Smooth muscle cell (in vitro differentiated cells): ENCODE measurements around the gene BCL2A1. TPM values are rescaled to one million over a fixed set of nuclear protein-coding genes. Genes with fewer than 3 reads are reported as not detected.
"Not testable (repeated sequence)": the region's sequence is repeated elsewhere in the genome, so short reads cannot be mapped to it uniquely, and the experiment has no call there.

Experiments
- DNase-seq: peaks from one replicate; lab custom pipeline; 2025; ENCODE audit not compliant: unreplicated experiment; lab: John Stamatoyannopoulos, UW
- H2AFZ ChIP-seq: fragments of 200-600 bp; sonication (generic); 2 replicates; pipeline ENCODE4 v1.6.0; 2016; ENCODE audit warnings: antibody characterized with exemption, low read depth, mild to moderate bottlenecking
- H3F3A ChIP-seq: fragments of 200-600 bp; sonication (generic); 2 replicates; pipeline ENCODE4 v1.6.0; 2017; ENCODE audit warnings: antibody characterized with exemption, low read depth
- H3K27ac ChIP-seq: fragments of 200-600 bp; sonication (generic); 2 replicates; pipeline ENCODE4 v1.5.1; 2016; ENCODE audit warnings: low read depth, mild to moderate bottlenecking
- H3K27me3 ChIP-seq: fragments of 200-600 bp; sonication (generic); 2 replicates; pipeline ENCODE4 v1.6.1; 2016; ENCODE audit warnings: low read depth, mild to moderate bottlenecking
- H3K36me3 ChIP-seq: fragments of 200-600 bp; sonication (generic); 2 replicates; pipeline ENCODE4 v1.5.1; 2016; ENCODE audit warnings: low read depth
- H3K4me1 ChIP-seq: fragments of 200-600 bp; sonication (generic); 2 replicates; pipeline ENCODE4 v1.5.1; 2016; ENCODE audit warnings: low read depth
- H3K4me2 ChIP-seq: fragments of 200-600 bp; sonication (generic); 2 replicates; pipeline ENCODE4 v1.6.0; 2016; ENCODE audit warnings: mild to moderate bottlenecking
- H3K4me3 ChIP-seq: fragments of 200-600 bp; sonication (generic); 2 replicates; pipeline ENCODE4 v1.5.1; 2016; ENCODE audit warnings: mild to moderate bottlenecking
- H3K79me2 ChIP-seq: fragments of 200-600 bp; sonication (generic); 2 replicates; pipeline ENCODE4 v1.6.0; 2016; ENCODE audit warnings: low read depth, mild to moderate bottlenecking
- H3K9ac ChIP-seq: fragments of 200-600 bp; sonication (generic); 2 replicates; pipeline ENCODE4 v1.6.0; 2016; ENCODE audit warnings: low read depth
- H3K9me3 ChIP-seq: fragments of 200-600 bp; sonication (generic); replicated peaks from 2 replicates; pipeline ENCODE4 v1.5.1; 2016; ENCODE audit warnings: low read depth
- H4K20me1 ChIP-seq: fragments of 200-600 bp; sonication (generic); 2 replicates; pipeline ENCODE4 v1.6.0; 2016; ENCODE audit warnings: low read depth
- CTCF ChIP-seq: fragments of 200-600 bp; sonication (generic); IDR thresholded peaks from 2 replicates; pipeline ENCODE4 v1.5.1; 2017; ENCODE audit warnings: borderline replicate concordance, mild to moderate bottlenecking, antibody characterized with exemption; ENCODE audit not compliant: insufficient read depth, poor library complexity, severe bottlenecking
- WGBS: methylation state at CpG from one replicate; pipeline ENCODE4 v1.1.7; 2016; ENCODE audit warnings: low lambda C conversion rate; 5-methylcytosine and 5-hydroxymethylcytosine counted together
- polyA plus RNA-seq: library from polyadenylated mRNA; unstranded; fragments of >200 nt; fragmentation: Nextera tagmentation; extraction: Ambion mirVana; gene quantifications from 2 replicates; pipeline ENCODE4 v1.2.1, GENCODE V29; 2016
- total RNA-seq: library from RNA; depleted of rRNA; stranded (reverse); fragments of >200 nt; gene quantifications from 2 replicates; pipeline ENCODE4 v1.2.3, GENCODE V29; 2014

Gene BCL2A1
- total and polyA plus RNA-seq, 2 experiments from 2014 or later, result 13.4 to 18.2 TPM

GRCh38 chr15:79964232-79964805 lies 6.7 kb downstream of the BCL2A1 start:
- no peak for TF ChIP-seq CTCF

GRCh38 chr15:79962921-79963320 lies 8.1 kb downstream of the BCL2A1 start:
- 98% methylated on average over 11 of the region's 11 CpGs for WGBS
- not testable (repeated sequence) for DNase-seq, H3K9me3 ChIP-seq

More at GRCh38 chr15:79964232-79964805, 6.7 kb downstream of the BCL2A1 start:
- DNase-seq, result no peak
- H3K27ac ChIP-seq, result no peak overlapping the region
- no peaks in the 10 kb centered on the region for H3K27me3 ChIP-seq
- no peaks in the 10 kb centered on the region for H3K4me1 ChIP-seq
- no peaks in the 10 kb centered on the region for H3K36me3 ChIP-seq
- H3K4me3 ChIP-seq, result no peak overlapping the region
- H3F3A ChIP-seq, result no peaks in the 10 kb centered on the region
- no peak overlapping the region for H3K9ac ChIP-seq
- H3K4me2 ChIP-seq, result no peak overlapping the region
- no peaks in the 10 kb centered on the region for H3K79me2 ChIP-seq
- no peak overlapping the region for H2AFZ ChIP-seq
- WGBS, result 93% methylated on average over 6 of the region's 6 CpGs
- no peaks in the 10 kb centered on the region for H4K20me1 ChIP-seq
- H3K9me3 ChIP-seq, result no peaks in the 10 kb centered on the region

GRCh38 chr15:79962178-79962577 lies 8.8 kb downstream of the BCL2A1 start:
- no peak overlapping the region for H3K27ac ChIP-seq
- 84% methylated on average over 6 of the region's 6 CpGs for WGBS
- no peak for TF ChIP-seq CTCF

More at GRCh38 chr15:79962921-79963320, 8.1 kb downstream of the BCL2A1 start:
- H3K4me2 ChIP-seq, H3K27ac ChIP-seq, H3K36me3 ChIP-seq, H3K79me2 ChIP-seq, H4K20me1 ChIP-seq, H3K4me3 ChIP-seq, H3K27me3 ChIP-seq, H2AFZ ChIP-seq, H3K9ac ChIP-seq, H3F3A ChIP-seq, H3K4me1 ChIP-seq: not testable (repeated sequence)

GRCh38 chr15:79960502-79961212 lies 10.3 kb downstream of the BCL2A1 start:
- Histone ChIP-seq H3K27ac (no peak overlapping the region), H3K27me3 (no peaks in the 10 kb centered on the region), H3K79me2 (no peaks in the 10 kb centered on the region), H3K4me1 (peaks cover 3% of the 10 kb centered on the region), H3K36me3 (no peaks in the 10 kb centered on the region), H3K9me3 (no peaks in the 10 kb centered on the region), H3K9ac (no peak overlapping the region), H3K4me2 (no peak overlapping the region), H4K20me1 (no peaks in the 10 kb centered on the region), H3K4me3 (no peak overlapping the region), H3F3A (no peaks in the 10 kb centered on the region), H2AFZ (no peak overlapping the region)
- no peak for TF ChIP-seq CTCF
- WGBS, result 88% methylated on average over 10 of the region's 10 CpGs
- DNase-seq, result no peak

More at GRCh38 chr15:79962178-79962577, 8.8 kb downstream of the BCL2A1 start:
- no peaks in the 10 kb centered on the region for H3K9me3 ChIP-seq
- no peak overlapping the region for H3K9ac ChIP-seq
- peaks cover 3% of the 10 kb centered on the region for H3K4me1 ChIP-seq
- no peak overlapping the region for H2AFZ ChIP-seq
- no peaks in the 10 kb centered on the region for H3F3A ChIP-seq
- no peaks in the 10 kb centered on the region for H4K20me1 ChIP-seq
- no peaks in the 10 kb centered on the region for H3K79me2 ChIP-seq
- H3K27me3 ChIP-seq, result no peaks in the 10 kb centered on the region
- no peak for DNase-seq
- no peak overlapping the region for H3K4me3 ChIP-seq
- H3K4me2 ChIP-seq, result no peak overlapping the region
- no peaks in the 10 kb centered on the region for H3K36me3 ChIP-seq
